SH-SY5Y (cell line): ENCODE measurements around the gene SPON1.

ENCODE experiments used
- GATA2 ChIP-seq: IDR thresholded peaks from 2 replicates; pipeline ENCODE4 v1.6.1; 2011; ENCODE audit warnings: mild to moderate bottlenecking, low read depth, low read length
- GATA3 ChIP-seq: IDR thresholded peaks from 2 replicates; pipeline ENCODE4 v1.6.1; 2011; ENCODE audit warnings: low read depth, mild to moderate bottlenecking, low read length, moderate library complexity

- TF ChIP-seq GATA2 (no peak), GATA3 (no peak)
These were observed 295.9 kb downstream of the SPON1 start for GRCh38 chr11:14258221-14258935.
